Cardiac muscle cell (in vitro differentiated cells and primary cell): ENCODE results near the gene SH3PXD2B. TPM values are rescaled to one million over a fixed set of nuclear protein-coding genes. Genes with fewer than 3 reads are reported as not detected.

Source experiments
- DNase-seq, 2 donors: peaks; one replicate each; pipeline versions ENCODE4 v3.0.0 to v3.0.0-alpha.2; 2010 to 2017; ENCODE audit warnings: low read depth in 1 of 2, low spot score in 1 of 2
- H3K27ac ChIP-seq: fragments of 200-600 bp; sonication (generic); 2 replicates; pipeline ENCODE4 v1.5.1; 2016
- H3K27me3 ChIP-seq: fragments of 200-600 bp; sonication (generic); 2 replicates; pipeline ENCODE4 v1.6.0; 2016; ENCODE audit warnings: control low read depth
- H3K36me3 ChIP-seq: fragments of 200-600 bp; sonication (generic); 2 replicates; pipeline ENCODE4 v1.5.1; 2016; ENCODE audit warnings: control low read depth
- H3K4me1 ChIP-seq: fragments of 200-600 bp; sonication (generic); 2 replicates; pipeline ENCODE4 v1.8.1; 2017; ENCODE audit warnings: low read depth, mild to moderate bottlenecking, mixed run types
- H3K4me3 ChIP-seq: fragments of 200-600 bp; sonication (generic); 2 replicates; pipeline ENCODE4 v1.5.1; 2016; ENCODE audit warnings: mild to moderate bottlenecking
- H3K9me3 ChIP-seq: fragments of 200-600 bp; sonication (generic); 2 replicates; pipeline ENCODE4 v1.5.1; 2017; ENCODE audit warnings: low read depth, mild to moderate bottlenecking, control low read depth
- CTCF ChIP-seq: IDR thresholded peaks from 2 replicates; pipeline ENCODE4 v1.5.1; 2012; ENCODE audit warnings: low read depth, mild to moderate bottlenecking, low read length
- polyA plus RNA-seq: library from polyadenylated mRNA; unstranded; fragments of >200 nt; fragmentation: Nextera tagmentation; extraction: Ambion mirVana; gene quantifications from 2 replicates; pipeline ENCODE4 v1.2.1, GENCODE V29; 2016
- total RNA-seq: library from RNA; depleted of rRNA; stranded (reverse); fragments of >200 nt; gene quantifications from 2 replicates; pipeline ENCODE4 v1.2.3, GENCODE V29; 2016

SH3PXD2B gene
- total and polyA plus RNA-seq, 2 experiments from 2014 or later, result 13.9 to 27.6 TPM

- Histone ChIP-seq H3K4me3 (no peak overlapping the region), H3K27me3 (no peaks in the 10 kb centered on the region), H3K27ac (no peak overlapping the region), H3K4me1 (peaks cover 10% of the 10 kb centered on the region), H3K9me3 (no peaks in the 10 kb centered on the region), H3K36me3 (no peaks in the 10 kb centered on the region)
- TF ChIP-seq CTCF, result no peak
- DNase-seq, result no peak
These were observed 8.5 kb downstream of the SH3PXD2B start for GRCh38 chr5:172445866-172446265.

GRCh38 chr5:172444626-172445365 is 9.5 kb downstream of the SH3PXD2B start:
- H3K4me1 ChIP-seq, result peaks cover 10% of the 10 kb centered on the region
- DNase-seq, result no peak
- no peaks in the 10 kb centered on the region for H3K36me3 ChIP-seq
- H3K27me3 ChIP-seq, result no peaks in the 10 kb centered on the region
- no peak overlapping the region for H3K4me3 ChIP-seq
- TF ChIP-seq CTCF, result no peak
- H3K9me3 ChIP-seq, result no peaks in the 10 kb centered on the region
- H3K27ac ChIP-seq, result no peak overlapping the region

- Histone ChIP-seq H3K9me3 (no peaks in the 10 kb centered on the region), H3K4me1 (peaks cover 10% of the 10 kb centered on the region), H3K4me3 (no peak overlapping the region), H3K27ac (no peak overlapping the region), H3K36me3 (no peaks in the 10 kb centered on the region), H3K27me3 (no peaks in the 10 kb centered on the region)
- TF ChIP-seq CTCF, result no peak
- peak in 1 of 2 donors; percentile 79 for DNase-seq
These were observed 10.2 kb downstream of the SH3PXD2B start for GRCh38 chr5:172444110-172444510.

DNA sequence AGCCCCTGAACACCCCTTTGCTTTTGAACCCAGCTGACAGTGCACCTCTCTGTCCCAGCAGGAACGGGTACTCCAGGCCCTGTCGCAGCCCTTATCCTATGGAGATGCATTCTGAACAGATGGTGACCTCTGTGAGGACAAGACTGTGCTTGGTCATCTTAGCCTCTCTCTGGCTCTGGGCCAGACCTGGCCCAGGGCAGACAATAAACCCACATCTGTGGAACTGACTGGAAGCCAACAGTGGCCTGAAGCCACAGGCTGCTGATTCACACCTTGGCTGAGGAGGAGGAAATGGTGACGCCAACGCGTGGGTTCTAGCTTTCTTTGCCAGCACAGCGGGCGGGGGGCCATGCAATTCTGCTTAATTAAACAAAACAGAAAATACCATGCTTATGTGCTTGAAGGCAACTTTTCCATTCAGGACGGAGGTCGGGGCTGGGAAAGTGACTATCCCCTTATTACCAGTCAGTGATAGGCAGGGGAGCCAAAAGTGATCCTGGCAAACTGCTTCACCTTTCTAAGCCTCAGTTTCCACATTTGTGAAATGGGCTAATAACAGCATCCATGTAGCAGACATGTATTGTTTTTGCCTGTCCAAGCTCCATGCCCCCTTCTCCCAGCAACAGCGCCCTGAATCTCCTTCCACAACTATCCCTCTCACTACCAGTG is 10.8 kb downstream of the SH3PXD2B start:
- no peaks in the 10 kb centered on the region for H3K27me3 ChIP-seq
- peak in 1 of 2 donors; percentile 98 for DNase-seq
- no peak for TF ChIP-seq CTCF

GRCh38 chr5:172442592-172442991 is 11.7 kb downstream of the SH3PXD2B start:
- Histone ChIP-seq H3K4me3 (no peak overlapping the region), H3K27me3 (no peaks in the 10 kb centered on the region), H3K27ac (no peak overlapping the region), H3K4me1 (peaks cover 20% of the 10 kb centered on the region), H3K9me3 (no peaks in the 10 kb centered on the region), H3K36me3 (no peaks in the 10 kb centered on the region)
- no peak for DNase-seq
- TF ChIP-seq CTCF, result no peak

More for the DNA sequence above, 10.8 kb downstream of the SH3PXD2B start:
- H3K9me3 ChIP-seq, result no peaks in the 10 kb centered on the region
- H3K4me1 ChIP-seq, result peaks cover 11% of the 10 kb centered on the region
- H3K36me3 ChIP-seq, result no peaks in the 10 kb centered on the region
- H3K4me3 ChIP-seq, result no peak overlapping the region
- no peak overlapping the region for H3K27ac ChIP-seq
